Choroid plexus epithelial cell (primary cell): ENCODE results near the gene CCDC88B.
"Not testable (repeated sequence)": the region's sequence is repeated elsewhere in the genome, so short reads cannot be mapped to it uniquely, and the experiment has no call there.

Source experiments
- DNase-seq: peaks from one replicate; pipeline ENCODE4 v3.0.0-alpha.2; 2010; ENCODE audit warnings: low read depth
- H3K4me3 ChIP-seq: 2 replicates; pipeline ENCODE4 v1.5.1; 2011; ENCODE audit warnings: low read depth, mild to moderate bottlenecking, control low read depth, low read length, moderate library complexity
- CTCF ChIP-seq: conservative IDR thresholded peaks from 2 replicates; pipeline ENCODE4 v1.5.1; 2011; ENCODE audit warnings: low read depth, mild to moderate bottlenecking, control low read depth, inconsistent platforms, low read length, moderate library complexity

CCDC88B gene

DNA sequence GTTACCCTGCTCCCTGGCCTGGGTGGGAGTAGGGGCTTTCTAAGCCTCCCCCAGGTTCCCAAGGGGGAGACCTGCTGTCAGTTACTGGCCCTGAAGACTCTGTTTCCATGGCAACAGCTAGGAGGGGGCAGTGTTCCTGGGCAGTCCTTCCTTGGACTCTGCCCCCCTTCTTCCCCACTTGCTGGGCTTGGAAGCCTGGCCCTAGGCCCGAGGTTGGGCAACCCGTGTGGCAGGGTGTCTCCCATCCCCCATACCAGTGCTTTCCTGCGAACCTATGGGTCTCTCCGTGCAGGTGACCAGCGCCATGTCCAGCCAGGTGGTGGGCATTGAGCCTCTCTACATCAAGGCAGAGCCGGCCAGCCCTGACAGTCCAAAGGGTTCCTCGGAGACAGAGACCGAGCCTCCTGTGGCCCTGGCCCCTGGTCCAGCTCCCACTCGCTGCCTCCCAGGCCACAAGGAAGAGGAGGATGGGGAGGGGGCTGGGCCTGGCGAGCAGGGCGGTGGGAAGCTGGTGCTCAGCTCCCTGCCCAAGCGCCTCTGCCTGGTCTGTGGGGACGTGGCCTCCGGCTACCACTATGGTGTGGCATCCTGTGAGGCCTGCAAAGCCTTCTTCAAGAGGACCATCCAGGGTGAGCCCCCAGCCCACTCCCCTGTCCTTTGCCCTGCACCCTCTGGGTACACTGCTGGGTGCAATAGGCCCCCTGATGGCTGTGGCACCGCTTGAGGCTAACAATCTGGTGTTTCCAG, 33.0 kb upstream of the CCDC88B start:
- no peak for DNase-seq
- H3K4me3 ChIP-seq = peak overlapping the region; percentile 74
- TF ChIP-seq CTCF = no peak

DNA sequence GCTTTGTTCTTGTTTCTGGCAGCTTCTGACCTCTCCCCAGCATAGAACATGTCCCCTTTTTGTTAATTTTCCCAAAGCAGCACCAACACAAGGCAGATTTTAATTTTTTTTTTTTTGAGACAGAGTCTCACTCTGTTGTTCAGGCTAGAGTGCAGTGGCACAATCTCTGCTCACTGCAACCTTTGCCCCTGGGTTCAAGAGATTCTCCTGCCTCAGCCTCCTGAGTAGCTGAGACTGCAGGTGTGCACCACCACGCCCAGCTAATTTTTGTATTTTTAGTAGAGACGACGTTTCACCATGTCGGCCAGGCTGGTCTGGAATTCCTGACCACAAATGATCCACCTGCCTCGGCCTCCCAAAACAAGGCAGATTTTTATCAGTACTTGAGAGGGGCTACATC, 32.2 kb upstream of the CCDC88B start:
- not testable (repeated sequence) for H3K4me3 ChIP-seq

DNA sequence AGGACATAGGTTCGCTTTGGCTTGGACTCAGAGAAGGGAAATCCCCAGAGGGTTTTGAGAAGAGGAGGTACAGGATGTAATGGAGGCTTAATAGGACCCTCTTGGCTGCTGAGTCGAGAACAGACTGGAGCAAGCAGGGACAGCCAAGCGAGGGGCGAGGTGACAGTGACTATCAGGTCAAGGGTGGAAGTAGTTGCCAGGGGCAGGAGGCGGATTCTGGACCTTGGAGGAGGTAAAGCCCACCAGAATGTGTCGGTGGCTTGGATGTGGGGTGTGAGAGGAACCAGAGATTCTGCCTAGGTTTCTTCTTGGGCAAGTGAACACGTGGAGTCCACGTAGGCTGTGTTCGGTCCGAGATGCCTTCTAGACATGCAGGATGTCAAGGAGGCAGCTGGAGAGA, 27.1 kb upstream of the CCDC88B start:
- no peak for DNase-seq
- TF ChIP-seq CTCF = no peak
- no peak overlapping the region for H3K4me3 ChIP-seq

More for the DNA sequence above, 32.2 kb upstream of the CCDC88B start:
- not testable (repeated sequence) for DNase-seq

DNA sequence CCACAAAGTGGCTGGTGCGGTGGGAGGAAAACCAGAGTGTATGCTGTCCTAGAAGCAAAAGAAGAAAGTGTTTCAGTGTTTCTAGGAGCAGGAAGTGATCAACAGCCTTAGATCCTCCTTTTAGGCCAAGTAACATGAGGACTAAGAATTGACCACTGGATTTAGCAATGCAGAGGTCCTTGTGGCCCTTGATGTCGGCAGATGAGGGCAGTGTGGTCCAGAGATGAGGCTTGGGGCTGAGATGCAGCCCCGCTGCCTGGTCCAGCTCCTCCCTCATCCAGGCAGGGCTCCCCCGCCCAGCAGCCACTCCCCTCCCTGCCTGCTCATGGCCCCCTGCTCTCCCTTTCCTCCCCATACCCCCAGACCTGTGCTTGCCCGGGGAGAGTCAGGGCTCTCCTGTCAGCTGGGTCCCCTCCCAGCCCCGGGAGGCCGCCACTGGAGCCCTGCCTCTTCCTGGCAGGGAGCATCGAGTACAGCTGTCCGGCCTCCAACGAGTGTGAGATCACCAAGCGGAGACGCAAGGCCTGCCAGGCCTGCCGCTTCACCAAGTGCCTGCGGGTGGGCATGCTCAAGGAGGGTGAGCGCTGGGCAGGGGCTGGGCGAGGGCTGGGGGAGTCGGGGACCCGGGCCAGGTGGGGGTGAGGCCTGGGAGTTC, 26.4 kb upstream of the CCDC88B start:
- TF ChIP-seq CTCF = no peak
- DNase-seq = no peak
- H3K4me3 ChIP-seq = no peak overlapping the region

DNA sequence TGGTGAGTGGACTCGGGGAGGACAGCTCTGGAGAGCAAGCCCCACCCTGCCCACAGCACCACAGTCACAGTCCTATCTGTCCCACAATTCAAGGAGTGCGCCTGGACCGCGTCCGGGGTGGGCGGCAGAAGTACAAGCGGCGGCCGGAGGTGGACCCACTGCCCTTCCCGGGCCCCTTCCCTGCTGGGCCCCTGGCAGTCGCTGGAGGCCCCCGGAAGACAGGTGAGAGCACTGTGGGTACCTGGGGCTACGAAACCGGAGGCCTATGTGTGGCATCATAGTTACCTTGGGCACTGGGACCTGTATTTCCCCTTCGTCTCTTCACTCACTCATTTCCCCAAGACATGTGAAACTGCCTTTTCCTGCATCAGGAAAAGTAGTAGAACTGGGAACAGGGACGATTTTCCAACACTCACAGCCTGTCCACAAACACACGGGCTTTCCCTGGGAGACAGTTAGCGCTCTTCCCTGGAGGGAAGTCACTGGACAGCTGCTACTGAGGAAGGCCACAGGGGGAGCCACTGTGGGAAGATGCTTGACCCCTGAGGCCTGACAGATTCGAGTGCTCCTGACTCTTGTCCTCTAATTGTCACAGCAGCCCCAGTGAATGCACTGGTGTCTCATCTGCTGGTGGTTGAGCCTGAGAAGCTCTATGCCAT, 25.7 kb upstream of the CCDC88B start:
- H3K4me3 ChIP-seq = no peak overlapping the region
- TF ChIP-seq CTCF = peak; percentile 41
- DNase-seq = no peak

DNA sequence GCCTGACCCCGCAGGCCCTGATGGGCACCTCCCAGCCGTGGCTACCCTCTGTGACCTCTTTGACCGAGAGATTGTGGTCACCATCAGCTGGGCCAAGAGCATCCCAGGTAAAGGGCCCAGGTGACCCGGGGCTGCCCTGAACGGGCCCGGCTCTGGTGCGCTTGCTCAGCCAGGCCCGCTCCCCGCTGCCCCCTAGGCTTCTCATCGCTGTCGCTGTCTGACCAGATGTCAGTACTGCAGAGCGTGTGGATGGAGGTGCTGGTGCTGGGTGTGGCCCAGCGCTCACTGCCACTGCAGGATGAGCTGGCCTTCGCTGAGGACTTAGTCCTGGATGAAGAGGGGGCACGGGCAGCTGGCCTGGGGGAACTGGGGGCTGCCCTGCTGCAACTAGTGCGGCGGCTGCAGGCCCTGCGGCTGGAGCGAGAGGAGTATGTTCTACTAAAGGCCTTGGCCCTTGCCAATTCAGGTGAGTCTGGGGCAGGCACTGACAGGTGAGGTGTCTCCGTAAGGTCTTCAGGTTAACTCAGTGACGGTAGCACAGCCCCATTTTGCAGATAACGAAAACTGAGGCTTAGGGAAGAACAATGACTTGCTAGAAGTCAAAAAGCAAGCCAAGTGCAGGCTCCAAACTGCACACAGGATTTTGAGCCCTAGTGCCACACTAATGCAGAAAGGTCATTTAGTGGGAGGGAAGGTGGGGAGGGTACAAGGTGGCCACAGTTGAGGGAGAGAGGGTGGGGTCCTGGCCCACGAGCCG, 25.0 kb upstream of the CCDC88B start:
- TF ChIP-seq CTCF = no peak
- H3K4me3 ChIP-seq = no peak overlapping the region
- no peak for DNase-seq

DNA sequence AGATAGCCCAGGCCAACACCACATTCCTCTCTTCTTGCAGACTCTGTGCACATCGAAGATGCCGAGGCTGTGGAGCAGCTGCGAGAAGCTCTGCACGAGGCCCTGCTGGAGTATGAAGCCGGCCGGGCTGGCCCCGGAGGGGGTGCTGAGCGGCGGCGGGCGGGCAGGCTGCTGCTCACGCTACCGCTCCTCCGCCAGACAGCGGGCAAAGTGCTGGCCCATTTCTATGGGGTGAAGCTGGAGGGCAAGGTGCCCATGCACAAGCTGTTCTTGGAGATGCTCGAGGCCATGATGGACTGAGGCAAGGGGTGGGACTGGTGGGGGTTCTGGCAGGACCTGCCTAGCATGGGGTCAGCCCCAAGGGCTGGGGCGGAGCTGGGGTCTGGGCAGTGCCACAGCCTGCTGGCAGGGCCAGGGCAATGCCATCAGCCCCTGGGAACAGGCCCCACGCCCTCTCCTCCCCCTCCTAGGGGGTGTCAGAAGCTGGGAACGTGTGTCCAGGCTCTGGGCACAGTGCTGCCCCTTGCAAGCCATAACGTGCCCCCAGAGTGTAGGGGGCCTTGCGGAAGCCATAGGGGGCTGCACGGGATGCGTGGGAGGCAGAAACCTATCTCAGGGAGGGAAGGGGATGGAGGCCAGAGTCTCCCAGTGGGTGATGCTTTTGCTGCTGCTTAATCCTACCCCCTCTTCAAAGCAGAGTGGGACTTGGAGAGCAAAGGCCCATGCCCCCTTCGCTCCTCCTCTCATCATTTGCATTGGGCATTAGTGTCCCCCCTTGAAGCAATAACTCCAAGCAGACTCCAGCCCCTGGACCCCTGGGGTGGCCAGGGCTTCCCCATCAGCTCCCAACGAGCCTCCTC, 24.1 kb upstream of the CCDC88B start:
- DNase-seq, H3K4me3 ChIP-seq: not testable (repeated sequence)
